EL (cell line): ENCODE data around the gene GK.
A peak's percentile ranks its signal among the peaks of the same experiment; 100 is the strongest.
"Not testable (repeated sequence)": the region's sequence is repeated elsewhere in the genome, so short reads cannot be mapped to it uniquely, and the experiment has no call there.

Experiments
- DNase-seq: peaks from one replicate; pipeline ENCODE4 v3.0.0-alpha.2; 2016

The GK gene

DNA sequence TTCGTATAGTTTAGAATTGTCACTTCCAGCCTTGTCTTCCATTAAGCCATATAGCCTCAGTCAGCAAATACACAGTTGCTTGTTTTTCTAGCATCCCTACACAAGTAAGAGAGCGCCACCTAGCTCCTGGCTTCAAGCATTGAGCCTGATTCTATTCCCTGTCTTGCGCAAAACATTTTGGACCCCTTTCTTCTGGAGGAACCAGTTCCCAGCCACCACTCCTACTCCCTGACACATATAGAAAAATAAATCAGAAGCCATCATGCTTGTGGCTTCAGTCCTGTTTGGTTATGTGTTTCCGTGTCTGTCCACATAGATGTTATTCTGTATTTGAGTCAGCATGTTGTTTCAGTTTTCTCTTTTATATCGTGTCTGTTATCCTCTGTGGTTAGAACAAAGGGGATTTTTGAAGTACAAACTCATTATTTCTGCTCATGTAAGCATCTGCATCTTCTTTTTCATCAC is 59.9 kb downstream of the GK start:
- peak; percentile 37 for DNase-seq

DNA sequence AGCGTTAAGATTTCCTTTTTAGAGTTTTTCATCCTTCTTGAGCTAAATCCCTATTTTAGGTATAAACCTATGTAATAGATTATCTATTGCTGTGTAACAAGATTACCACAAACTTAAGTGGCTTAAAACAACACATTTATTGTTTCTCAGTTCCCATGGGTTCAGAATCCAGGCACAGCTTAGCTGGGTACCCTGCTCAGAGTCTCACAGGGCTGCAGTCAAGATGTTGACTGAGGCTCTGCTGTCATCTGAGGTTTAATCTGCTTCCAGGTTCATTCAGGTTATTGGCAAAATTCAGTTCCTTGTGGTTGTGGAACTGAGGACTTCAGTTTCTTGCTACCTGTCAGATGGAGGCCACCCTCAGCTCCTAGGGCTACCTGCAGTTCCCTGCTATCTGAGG is 60.9 kb downstream of the GK start:
- no peak for DNase-seq

DNA sequence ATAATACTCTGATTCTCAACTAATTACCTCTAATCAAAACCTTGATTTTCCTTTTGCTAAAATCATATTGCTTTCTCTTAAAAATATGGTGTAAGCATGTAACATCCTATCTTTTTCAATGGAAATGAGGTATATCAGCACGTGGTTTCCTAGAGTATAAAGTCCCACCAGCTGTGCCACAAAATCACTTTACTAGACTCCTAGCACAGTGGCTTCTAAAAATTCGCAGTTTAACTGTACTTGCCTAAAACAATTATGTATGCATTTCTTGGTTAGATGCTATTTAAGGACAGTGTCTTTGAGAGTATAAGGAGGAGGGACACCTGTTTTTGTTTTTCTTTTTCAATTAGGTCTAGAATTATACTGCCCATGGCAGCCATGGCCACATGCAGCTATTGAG is 62.8 kb downstream of the GK start:
- no peak for DNase-seq

GRCh38 chrX:30733852-30734660 is 80.8 kb downstream of the GK start:
- no peak for DNase-seq

DNA sequence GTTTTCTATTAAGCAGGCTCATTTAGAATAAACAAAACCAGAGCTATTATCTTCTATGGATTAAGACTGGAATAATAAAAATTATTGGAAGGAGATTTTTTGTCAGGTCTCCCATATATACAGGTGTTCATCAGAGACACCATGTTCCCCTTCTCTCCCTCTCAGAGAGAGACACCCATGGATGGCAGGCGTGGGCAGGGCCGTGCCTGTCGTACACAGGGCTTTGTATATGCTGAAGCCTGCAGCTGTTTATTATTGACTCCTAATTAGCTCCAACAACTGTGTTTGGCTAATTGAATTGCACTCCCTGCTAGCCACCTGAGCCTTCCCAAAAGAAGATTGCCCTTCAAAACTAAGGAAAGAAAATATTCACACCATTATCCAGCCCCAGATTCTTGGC is 81.6 kb downstream of the GK start:
- no peak for DNase-seq

DNA sequence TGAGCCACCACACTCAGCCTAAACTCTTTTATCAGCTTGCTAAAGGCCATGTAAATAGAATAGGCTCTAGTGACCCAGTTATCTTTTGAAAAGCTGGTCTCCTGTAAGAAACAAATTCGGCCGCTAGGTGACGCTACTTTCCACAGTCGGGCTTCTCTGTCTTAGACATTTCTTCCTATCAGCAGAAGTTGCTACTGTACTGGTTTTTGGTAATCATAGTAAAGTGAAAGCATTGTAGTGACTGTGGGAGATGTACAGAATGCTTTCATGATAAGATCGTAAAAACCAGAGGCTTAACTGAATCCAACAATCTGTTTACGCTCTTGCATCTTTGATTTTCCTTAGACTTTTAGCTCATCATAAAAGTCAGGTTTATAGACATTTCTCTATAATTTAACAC is 82.6 kb downstream of the GK start:
- DNase-seq: peak; percentile 54

DNA sequence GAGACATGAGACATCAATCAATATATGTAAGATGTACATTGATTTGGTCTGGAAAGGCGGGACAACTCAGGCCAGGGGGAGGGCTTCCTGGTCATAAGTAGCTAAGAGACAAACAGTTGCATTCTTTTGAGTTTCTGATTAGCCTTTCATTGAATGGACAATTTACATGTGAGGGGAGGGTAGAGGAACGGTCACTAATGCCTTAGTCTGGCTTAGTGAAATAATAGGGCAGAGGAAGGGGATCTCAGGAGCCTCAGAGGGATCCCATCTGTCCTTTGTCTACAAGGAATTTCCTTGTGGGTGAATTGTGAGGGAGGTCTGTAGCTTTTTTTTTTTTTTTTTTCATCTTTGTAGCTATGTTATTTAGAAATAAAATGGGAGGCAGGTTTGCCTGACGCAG is 88.3 kb downstream of the GK start:
- DNase-seq: no peak

DNA sequence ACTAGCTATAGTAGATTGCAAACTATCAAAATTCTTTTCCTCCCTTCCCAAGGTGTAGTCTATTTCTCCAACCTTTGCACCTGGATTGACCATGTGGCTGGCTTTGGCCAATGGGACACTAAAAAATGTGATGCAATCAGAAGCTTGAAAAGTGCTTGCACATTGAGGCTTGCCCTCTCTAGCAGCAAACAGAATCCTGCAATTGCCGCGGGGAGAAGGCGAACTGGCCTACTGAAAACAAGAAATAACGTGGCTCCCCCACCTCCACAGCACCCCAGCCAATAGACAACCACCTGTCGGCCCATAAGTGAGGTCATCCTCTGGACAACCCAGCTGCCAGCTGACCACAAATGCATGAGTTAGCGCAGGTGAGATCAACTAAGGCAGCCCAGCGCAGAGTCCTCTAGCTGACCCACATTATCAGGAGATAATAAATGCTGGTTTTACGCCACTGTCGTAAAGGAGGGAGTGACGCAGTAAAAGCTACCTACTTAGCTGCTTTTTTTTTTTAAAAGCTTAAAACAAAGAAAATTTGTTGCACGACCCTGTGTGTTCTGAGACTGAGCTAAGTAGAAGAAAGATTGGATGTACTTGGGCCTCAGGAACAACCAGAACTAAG is 95.2 kb downstream of the GK start:
- no peak for DNase-seq

GRCh38 chrX:30751497-30751896 is 98.3 kb downstream of the GK start:
- DNase-seq: no peak

- no peak for DNase-seq
Measured at GRCh38 chrX:30762755-30763154, 109.5 kb downstream of the GK start.

- not testable (repeated sequence) for DNase-seq
Measured at GRCh38 chrX:30773764-30774163, 120.5 kb downstream of the GK start.

- no peak for DNase-seq
Measured at GRCh38 chrX:30777575-30777974, 124.4 kb downstream of the GK start.

DNA sequence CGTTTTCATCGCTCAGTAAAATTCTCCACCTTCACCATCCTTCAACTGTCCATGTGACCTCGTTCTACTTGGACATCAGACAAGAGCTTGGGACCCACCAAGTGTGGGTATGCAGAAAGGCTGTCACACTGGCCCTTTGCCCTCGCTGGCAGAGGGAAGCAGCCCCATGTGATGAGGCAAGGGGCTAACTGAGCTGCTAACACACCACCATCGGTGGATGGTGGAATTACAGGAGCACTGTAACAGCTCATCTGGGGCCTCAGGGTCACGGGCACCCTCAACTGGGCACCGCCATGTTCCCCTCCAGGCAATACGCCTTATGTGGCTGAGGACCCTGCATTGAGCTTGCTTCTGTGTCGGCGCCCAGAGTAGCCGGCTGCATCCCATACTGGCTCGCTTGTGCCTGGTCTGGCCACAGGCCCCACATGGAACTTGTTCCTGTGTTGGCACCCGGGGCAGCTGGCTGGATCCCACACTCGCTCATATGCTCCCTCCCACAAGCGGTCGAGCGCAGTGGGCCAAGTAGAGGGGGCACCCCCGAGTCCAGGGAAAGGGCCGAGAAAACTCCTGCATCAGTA is 126.3 kb downstream of the GK start:
- DNase-seq: no peak
